Measurements from ENCODE around the gene CREBBP. TPM values are rescaled to one million over a fixed set of nuclear protein-coding genes. Genes with fewer than 3 reads are reported as not detected.

CREBBP gene
- total RNA-seq, 1 donor from 2014 or later, result 84.7 TPM

- no peaks in the 10 kb centered on the region for H3K9me3 Mint-ChIP-seq
- H3K4me1 Mint-ChIP-seq, result no peaks in the 10 kb centered on the region
- H3K4me3 Mint-ChIP-seq, result peak overlapping the region; percentile 61
- no peak overlapping the region for H3K27ac Mint-ChIP-seq (ENCODE audit: unreplicated experiment)
- H3K27me3 Mint-ChIP-seq (ENCODE audit: low read depth), result peaks cover 3% of the 10 kb centered on the region
- TF ChIP-seq CTCF (conservative IDR thresholded peaks at IDR 0.05), result no peak
- no peak for DNase-seq (ENCODE audit: low read depth, low spot score)
- peaks cover 31% of the 10 kb centered on the region for H3K36me3 Mint-ChIP-seq (ENCODE audit: low read depth)
These were observed 144.4 kb downstream of the CREBBP start for GRCh38 chr16:3736116-3736515.

GRCh38 chr16:3735541-3735940, 145.0 kb downstream of the CREBBP start:
- peak overlapping the region; percentile 61 for H3K4me3 Mint-ChIP-seq
- H3K9me3 Mint-ChIP-seq, result no peaks in the 10 kb centered on the region
- no peak overlapping the region for H3K27ac Mint-ChIP-seq (ENCODE audit: unreplicated experiment)

GRCh38 chr16:3734758-3735221, 145.7 kb downstream of the CREBBP start:
- no peak for DNase-seq (ENCODE audit: low read depth, low spot score)
- no peak for TF ChIP-seq CTCF (conservative IDR thresholded peaks at IDR 0.05)
- no peaks in the 10 kb centered on the region for H3K9me3 Mint-ChIP-seq
- no peaks in the 10 kb centered on the region for H3K4me1 Mint-ChIP-seq
- no peak overlapping the region for H3K27ac Mint-ChIP-seq (ENCODE audit: unreplicated experiment)
- H3K36me3 Mint-ChIP-seq (ENCODE audit: low read depth), result peaks cover 37% of the 10 kb centered on the region
- no peak overlapping the region for H3K4me3 Mint-ChIP-seq
- H3K27me3 Mint-ChIP-seq (ENCODE audit: low read depth), result peaks cover 3% of the 10 kb centered on the region

More at GRCh38 chr16:3735541-3735940, 145.0 kb downstream of the CREBBP start:
- no peak for TF ChIP-seq CTCF (conservative IDR thresholded peaks at IDR 0.05)
- Mint-ChIP-seq H3K27me3 (ENCODE audit: low read depth) (peaks cover 3% of the 10 kb centered on the region), H3K36me3 (ENCODE audit: low read depth) (peaks cover 32% of the 10 kb centered on the region), H3K4me1 (no peaks in the 10 kb centered on the region)
- DNase-seq (ENCODE audit: low read depth, low spot score), result no peak

GRCh38 chr16:3734084-3734757, 146.3 kb downstream of the CREBBP start:
- Mint-ChIP-seq H3K4me1 (no peaks in the 10 kb centered on the region), H3K27ac (ENCODE audit: unreplicated experiment) (no peak overlapping the region)

GRCh38 chr16:3732171-3732570, 148.3 kb downstream of the CREBBP start:
- Mint-ChIP-seq H3K27ac (ENCODE audit: unreplicated experiment) (no peak overlapping the region), H3K4me1 (no peaks in the 10 kb centered on the region), H3K9me3 (no peaks in the 10 kb centered on the region), H3K4me3 (no peak overlapping the region), H3K27me3 (ENCODE audit: low read depth) (peaks cover 3% of the 10 kb centered on the region), H3K36me3 (ENCODE audit: low read depth) (peaks cover 33% of the 10 kb centered on the region)
- no peak for DNase-seq (ENCODE audit: low read depth, low spot score)
- no peak for TF ChIP-seq CTCF (conservative IDR thresholded peaks at IDR 0.05)

More at GRCh38 chr16:3734084-3734757, 146.3 kb downstream of the CREBBP start:
- DNase-seq (ENCODE audit: low read depth, low spot score), result no peak
- Mint-ChIP-seq H3K9me3 (no peaks in the 10 kb centered on the region), H3K36me3 (ENCODE audit: low read depth) (peaks cover 33% of the 10 kb centered on the region), H3K27me3 (ENCODE audit: low read depth) (peaks cover 3% of the 10 kb centered on the region), H3K4me3 (no peak overlapping the region)
- TF ChIP-seq CTCF (conservative IDR thresholded peaks at IDR 0.05), result no peak

All from neural crest cell (in vitro differentiated cells).